Tibial artery (tissue), 4 donors: Measurements from ENCODE around the gene CLSTN1.

Source experiments
- DNase-seq, 2 donors: peaks; one replicate each; pipeline ENCODE4 v3.0.0-alpha.2; 2019
- H3K27ac ChIP-seq, 2 donors: fragments of 200-600 bp; sonication (generic) in 1 of 2; 1 replicate in 1 of 2; 2 replicates in 1 of 2; pipeline ENCODE4 v1.5.1; 2018 to 2019; ENCODE audit warnings: mild to moderate bottlenecking in 1 of 2
- H3K27me3 ChIP-seq, 2 donors: fragments of 200-600 bp; sonication (generic) in 1 of 2; one replicate each; pipeline versions ENCODE4 v1.5.1 to v1.6.0; 2016 to 2019
- H3K36me3 ChIP-seq, 3 donors: fragments of 200-600 bp; sonication (generic) in 2 of 3; one replicate each; pipeline ENCODE4 v1.5.1; 2016 to 2019; ENCODE audit warnings: mild to moderate bottlenecking in 2 of 3
- H3K4me1 ChIP-seq, 4 donors: fragments of 200-600 bp; sonication (generic) in 2 of 4; 1 replicate in 3 of 4; 2 replicates in 1 of 4; pipeline ENCODE4 v1.5.1; 2016 to 2019
- H3K4me3 ChIP-seq, 2 donors: fragments of 200-600 bp; sonication (generic) in 1 of 2; 1 replicate in 1 of 2; 2 replicates in 1 of 2; pipeline ENCODE4 v1.5.1; 2018 to 2019; ENCODE audit warnings: mild to moderate bottlenecking in 2 of 2
- H3K9me3 ChIP-seq, 3 donors: fragments of 200-600 bp; sonication (generic) in 1 of 3; one replicate each; pipeline ENCODE4 v1.5.1; 2016 to 2019
- intact Hi-C: fragments of 100-400 bp; cut with DNase I; formaldehyde crosslinking; loops from one replicate; pipeline ENCODE4 v1.15.0; 2023; ENCODE audit warnings: low total_unique reads
- TF ChIP-seq, protein P1 (sequence below), 2 experiments: fragments of 200-600 bp in 1 of 2; fragments of 450-650 bp in 1 of 2; IDR thresholded peaks; one replicate each; pipeline ENCODE4 v1.5.1; 2017 to 2019; ENCODE audit warnings: antibody characterized with exemption in 2 of 2, mild to moderate bottlenecking in 1 of 2, moderate library complexity in 1 of 2

Gene CLSTN1

DNA sequence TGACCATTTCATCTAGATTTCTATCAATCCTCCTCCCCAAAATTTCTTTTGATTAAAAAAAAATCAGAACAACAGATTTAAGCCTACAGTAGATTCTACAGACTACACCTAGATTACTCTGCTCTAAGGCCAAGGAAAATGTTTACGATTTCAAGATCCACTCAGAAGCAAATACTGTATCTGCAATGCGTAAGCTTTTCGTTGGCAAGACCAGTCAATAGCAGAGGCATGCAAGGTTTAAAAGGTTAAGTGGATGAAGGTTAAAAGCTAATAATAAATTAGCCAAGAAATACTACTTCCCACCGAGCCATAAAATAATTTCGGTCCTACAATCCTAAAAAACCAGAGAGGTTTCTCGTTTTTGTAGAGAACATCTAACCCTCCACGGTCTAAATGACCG lies 1.3 kb downstream of the CLSTN1 start:
- Histone ChIP-seq H3K4me1 (peaks cover 7 to 36% (median 21%) of the 10 kb centered on the region in 4 donors), H3K27ac (peak overlapping the region in 1 of 2 donors; percentile 87), H3K36me3 (no peaks in the 10 kb centered on the region), H3K4me3 (peak overlapping the region; percentile 74 to 80), H3K27me3 (no peaks in the 10 kb centered on the region), H3K9me3 (no peaks in the 10 kb centered on the region)
- DNase-seq = no peak
- TF ChIP-seq, protein P1, sequence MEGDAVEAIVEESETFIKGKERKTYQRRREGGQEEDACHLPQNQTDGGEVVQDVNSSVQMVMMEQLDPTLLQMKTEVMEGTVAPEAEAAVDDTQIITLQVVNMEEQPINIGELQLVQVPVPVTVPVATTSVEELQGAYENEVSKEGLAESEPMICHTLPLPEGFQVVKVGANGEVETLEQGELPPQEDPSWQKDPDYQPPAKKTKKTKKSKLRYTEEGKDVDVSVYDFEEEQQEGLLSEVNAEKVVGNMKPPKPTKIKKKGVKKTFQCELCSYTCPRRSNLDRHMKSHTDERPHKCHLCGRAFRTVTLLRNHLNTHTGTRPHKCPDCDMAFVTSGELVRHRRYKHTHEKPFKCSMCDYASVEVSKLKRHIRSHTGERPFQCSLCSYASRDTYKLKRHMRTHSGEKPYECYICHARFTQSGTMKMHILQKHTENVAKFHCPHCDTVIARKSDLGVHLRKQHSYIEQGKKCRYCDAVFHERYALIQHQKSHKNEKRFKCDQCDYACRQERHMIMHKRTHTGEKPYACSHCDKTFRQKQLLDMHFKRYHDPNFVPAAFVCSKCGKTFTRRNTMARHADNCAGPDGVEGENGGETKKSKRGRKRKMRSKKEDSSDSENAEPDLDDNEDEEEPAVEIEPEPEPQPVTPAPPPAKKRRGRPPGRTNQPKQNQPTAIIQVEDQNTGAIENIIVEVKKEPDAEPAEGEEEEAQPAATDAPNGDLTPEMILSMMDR (IDR thresholded peaks at IDR 0.05) = no peak
- intact Hi-C loops = no loop called here

DNA sequence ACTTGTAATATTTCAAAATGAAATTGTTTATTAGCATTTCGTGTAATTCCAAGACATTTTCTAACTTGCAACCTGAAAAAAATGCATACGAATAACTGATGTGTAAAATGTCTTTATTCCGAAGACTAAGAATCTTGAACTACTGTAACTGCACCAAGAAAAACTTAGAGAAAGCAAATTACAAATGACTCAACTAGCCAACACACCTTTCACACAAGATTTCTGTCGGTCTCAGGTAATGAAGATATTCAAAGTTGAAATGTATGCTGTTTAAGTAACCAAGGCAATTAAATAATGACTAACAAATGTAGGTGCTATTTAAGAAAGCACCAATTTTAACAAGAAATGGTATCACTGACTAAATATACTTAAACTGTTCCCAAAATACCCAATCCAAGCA lies 2.1 kb downstream of the CLSTN1 start:
- Histone ChIP-seq H3K27ac (no peak overlapping the region), H3K9me3 (no peaks in the 10 kb centered on the region), H3K36me3 (no peaks in the 10 kb centered on the region), H3K4me1 (peaks cover 7 to 36% (median 21%) of the 10 kb centered on the region in 4 donors), H3K4me3 (no peak overlapping the region), H3K27me3 (no peaks in the 10 kb centered on the region)
- intact Hi-C loops = no loop called here
- TF ChIP-seq, protein P1 (IDR thresholded peaks at IDR 0.05) = no peak
- no peak for DNase-seq

DNA sequence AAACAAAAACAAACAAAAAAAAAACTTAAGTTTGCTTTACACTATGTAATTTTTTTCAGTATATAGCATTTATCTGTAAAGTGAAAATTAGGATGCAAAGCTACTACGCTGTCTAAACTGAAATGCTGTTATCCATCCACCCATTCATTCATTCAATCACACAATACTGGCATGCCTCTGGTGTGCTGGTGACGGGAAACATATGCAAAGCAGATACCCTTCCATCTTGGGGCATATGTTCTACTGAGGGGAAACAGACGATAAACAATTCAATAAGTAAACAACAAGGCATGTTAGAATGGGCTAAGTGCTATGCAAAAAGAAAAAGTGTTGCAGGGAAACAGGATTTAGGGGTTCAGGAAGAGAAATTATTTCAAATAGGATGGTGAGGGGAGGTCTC lies 3.2 kb downstream of the CLSTN1 start:
- no peaks in the 10 kb centered on the region for H3K9me3 ChIP-seq
- H3K27ac ChIP-seq = no peak overlapping the region
- TF ChIP-seq, protein P1 (IDR thresholded peaks at IDR 0.05) = no peak
- no peak overlapping the region for H3K4me3 ChIP-seq
- no peaks in the 10 kb centered on the region for H3K27me3 ChIP-seq
- intact Hi-C loops = no loop called here
- no peak for DNase-seq
- H3K36me3 ChIP-seq = no peaks in the 10 kb centered on the region
- peaks cover 3 to 32% (median 20%) of the 10 kb centered on the region in 4 donors for H3K4me1 ChIP-seq

DNA sequence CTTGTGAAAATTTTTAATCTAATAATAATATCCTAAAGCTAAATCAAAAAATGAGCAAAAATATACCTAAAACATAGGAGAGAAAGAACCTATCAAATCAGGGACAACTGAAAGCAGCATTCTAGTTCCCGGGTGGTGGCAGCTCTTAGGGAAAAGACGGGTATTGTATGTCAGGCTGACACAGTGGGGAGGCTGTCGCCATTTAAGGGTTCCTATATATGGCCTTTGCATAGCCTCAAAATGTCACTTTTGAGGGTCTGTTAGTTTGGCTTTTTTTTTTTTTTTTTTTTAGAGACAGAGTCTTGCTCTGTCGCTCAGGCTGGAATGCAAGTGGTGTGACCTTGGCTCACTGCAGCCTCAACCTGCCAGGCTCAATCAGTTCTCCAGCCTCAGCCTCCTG lies 6.0 kb downstream of the CLSTN1 start:
- Histone ChIP-seq H3K4me3 (no peak overlapping the region), H3K36me3 (no peaks in the 10 kb centered on the region), H3K4me1 (peaks cover 0 to 31% (median 7%) of the 10 kb centered on the region in 4 donors), H3K9me3 (no peaks in the 10 kb centered on the region), H3K27me3 (no peaks in the 10 kb centered on the region), H3K27ac (no peak overlapping the region)
- intact Hi-C loops = no loop called here
- DNase-seq = no peak
- TF ChIP-seq, protein P1 (IDR thresholded peaks at IDR 0.05) = no peak

DNA sequence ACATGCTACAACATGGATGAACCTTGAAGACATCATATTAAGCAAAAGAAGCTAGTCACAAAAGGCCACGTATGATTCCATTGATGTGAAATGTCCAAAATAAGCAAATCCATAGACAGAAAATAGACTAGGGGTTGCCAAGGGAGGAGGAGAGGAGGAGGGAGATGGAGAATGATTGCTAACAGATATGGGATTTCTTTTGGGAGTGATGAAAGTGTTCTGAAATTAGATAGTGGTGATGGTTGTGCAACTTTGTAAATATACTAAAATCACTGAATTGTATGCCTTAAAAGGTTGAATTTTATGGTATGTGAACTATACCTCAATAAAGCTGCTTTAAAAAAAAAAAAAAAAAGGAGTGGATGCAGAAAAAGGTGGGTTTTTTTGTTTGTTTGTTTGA lies 7.6 kb downstream of the CLSTN1 start:
- intact Hi-C loops = no loop called here
- no peak overlapping the region for H3K27ac ChIP-seq
- no peaks in the 10 kb centered on the region for H3K27me3 ChIP-seq
- no peak for DNase-seq
- H3K36me3 ChIP-seq = no peaks in the 10 kb centered on the region
- no peak overlapping the region for H3K4me3 ChIP-seq
- H3K4me1 ChIP-seq = peaks cover 0 to 18% (median 2%) of the 10 kb centered on the region in 4 donors
- TF ChIP-seq, protein P1 (IDR thresholded peaks at IDR 0.05) = no peak
- H3K9me3 ChIP-seq = no peaks in the 10 kb centered on the region

DNA sequence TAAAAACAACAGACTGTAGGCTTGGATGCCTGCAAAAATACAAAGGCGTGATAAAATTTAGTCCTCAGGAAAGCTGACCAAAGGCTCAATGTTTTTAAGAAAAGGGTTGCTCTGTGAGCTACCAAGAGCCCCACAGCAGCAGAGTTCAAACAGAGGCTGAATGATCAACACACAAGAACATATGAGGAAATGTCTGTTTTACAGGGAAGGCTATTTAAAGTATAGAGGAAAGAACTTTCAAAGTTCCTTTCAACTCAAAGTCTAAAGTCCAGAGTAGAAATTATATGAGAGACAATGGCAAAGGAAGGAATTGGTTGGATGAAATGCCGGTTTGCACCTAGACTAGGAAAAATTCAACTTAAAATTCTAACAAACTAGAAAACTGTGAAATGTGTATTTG lies 8.6 kb downstream of the CLSTN1 start:
- intact Hi-C loops = no loop called here
- H3K4me3 ChIP-seq = no peak overlapping the region
- H3K4me1 ChIP-seq = peaks cover 0 to 21% (median 2%) of the 10 kb centered on the region in 4 donors
- no peak for DNase-seq
- no peaks in the 10 kb centered on the region for H3K27me3 ChIP-seq
- H3K27ac ChIP-seq = no peak overlapping the region
- TF ChIP-seq, protein P1 (IDR thresholded peaks at IDR 0.05) = no peak
- no peaks in the 10 kb centered on the region for H3K36me3 ChIP-seq
- H3K9me3 ChIP-seq = no peaks in the 10 kb centered on the region
